H1 (cell line): ENCODE data around the gene CCNG2. TPM values are rescaled to one million over a fixed set of nuclear protein-coding genes. Genes with fewer than 3 reads are reported as not detected.

ENCODE experiments used
- CTCF ChIA-PET: fragments of 300-600 bp; sonication (Branson Sonifier 250); formaldehyde crosslinking; loops from one replicate; lab custom pipeline; 2021; ENCODE audit not compliant: partially characterized antibody; lab: Charles Lee
- POLR2A ChIA-PET: fragments of 300-600 bp; sonication (Branson Sonifier 250); formaldehyde crosslinking; loops from one replicate; lab custom pipeline; 2021; ENCODE audit warnings: inconsistent platforms; ENCODE audit not compliant: partially characterized antibody; lab: Charles Lee
- DNase-seq, 2 experiments: peaks; one replicate each; pipeline versions ENCODE4 v3.0.0 to v3.0.0-alpha.2; 2010 to 2022; ENCODE audit warnings: low spot score in 2 of 2, low read depth in 1 of 2, mixed read lengths in 1 of 2
- FAIRE-seq: peaks from 2 replicates; lab custom pipeline; 2011; peaks lifted over from hg19 to GRCh38; lab: Jason Lieb, UNC
- H2AFZ ChIP-seq: 2 replicates; pipeline ENCODE4 v1.8.1; 2012; ENCODE audit warnings: low read length, inconsistent platforms
- H2AK5ac ChIP-seq: 2 replicates; pipeline ENCODE4 v1.6.1; 2013; ENCODE audit warnings: low read depth, low read length
- H2BK120ac ChIP-seq: replicated peaks from 2 replicates; pipeline ENCODE3; 2013; ENCODE audit warnings: low read depth, low read length, inconsistent platforms
- H2BK12ac ChIP-seq: 2 replicates; pipeline ENCODE4 v1.6.1; 2013; ENCODE audit warnings: low read depth, low read length
- H2BK15ac ChIP-seq: 2 replicates; pipeline ENCODE4 v1.6.1; 2013; ENCODE audit warnings: low read length
- H2BK20ac ChIP-seq: 2 replicates; pipeline ENCODE4 v1.6.1; 2013; ENCODE audit warnings: low read length
- H2BK5ac ChIP-seq: 2 replicates; pipeline ENCODE4 v1.6.1; 2013; ENCODE audit warnings: low read depth, low read length
- H3K14ac ChIP-seq: 2 replicates; pipeline ENCODE4 v1.6.1; 2013; ENCODE audit warnings: inconsistent platforms; ENCODE audit not compliant: insufficient read length
- H3K18ac ChIP-seq: 2 replicates; pipeline ENCODE4 v1.6.1; 2013; ENCODE audit warnings: low read length; ENCODE audit errors: extremely low read depth
- H3K23ac ChIP-seq: 2 replicates; pipeline ENCODE4 v1.6.1; 2013; ENCODE audit warnings: inconsistent platforms; ENCODE audit not compliant: insufficient read length
- H3K23me2 ChIP-seq: 2 replicates; pipeline ENCODE4 v1.6.1; 2013; ENCODE audit warnings: low read depth, low read length
- H3K27ac ChIP-seq: 2 replicates; pipeline ENCODE4 v1.6.1; 2011; ENCODE audit warnings: low read depth, low read length, inconsistent platforms
- H3K27me3 ChIP-seq, 4 experiments: replicated peaks in 1 of 4; 1 replicate in 1 of 4; 2 replicates in 3 of 4; pipeline versions ENCODE4 v1.6.1 to v1.8.1; 2011 to 2013; ENCODE audit warnings: low read length in 3 of 4, mild to moderate bottlenecking in 3 of 4, inconsistent platforms in 2 of 4, mixed read lengths in 2 of 4, moderate library complexity in 1 of 4; ENCODE audit not compliant: control insufficient read depth in 3 of 4, insufficient read depth in 3 of 4; ENCODE audit errors: extremely low read depth in 1 of 4
- H3K36me3 ChIP-seq, 4 experiments: 2 replicates each; pipeline versions ENCODE4 v1.6.1 to v1.8.1; 2011 to 2013; ENCODE audit warnings: mild to moderate bottlenecking in 4 of 4, low read length in 3 of 4, moderate library complexity in 2 of 4, control low read depth in 1 of 4, inconsistent platforms in 1 of 4; ENCODE audit not compliant: insufficient read depth in 4 of 4, control insufficient read depth in 2 of 4
- H3K4ac ChIP-seq: replicated peaks from 2 replicates; pipeline ENCODE3; 2013; ENCODE audit warnings: low read length, low read depth, mixed read lengths, inconsistent platforms; ENCODE audit not compliant: insufficient read length
- H3K4me1 ChIP-seq, 4 experiments: replicated peaks in 1 of 4; 1 replicate in 1 of 4; 2 replicates in 3 of 4; pipeline versions ENCODE4 v1.6.1 to v1.8.1; 2011 to 2013; ENCODE audit warnings: low read length in 3 of 4, inconsistent platforms in 2 of 4, mixed read lengths in 1 of 4; ENCODE audit not compliant: insufficient read depth in 4 of 4, control insufficient read depth in 3 of 4
- H3K4me2 ChIP-seq, 2 experiments: 2 replicates each; pipeline versions ENCODE4 v1.6.1 to v1.8.1; 2011 to 2013; ENCODE audit warnings: low read depth in 2 of 2, low read length in 2 of 2, control low read depth in 1 of 2, inconsistent platforms in 1 of 2, mild to moderate bottlenecking in 1 of 2; ENCODE audit not compliant: insufficient read depth in 1 of 2
- H3K4me3 ChIP-seq, 4 experiments: fragments of 200-600, 300-600 bp in 1 of 4; sonication (generic), shearing (Covaris generic), sonication (Bioruptor Twin) in 1 of 4; 2 replicates each; pipeline versions ENCODE4 v1.5.1 to v1.8.1; 2011 to 2016; ENCODE audit warnings: low read length in 4 of 4, low read depth in 3 of 4, control low read depth in 2 of 4, inconsistent platforms in 2 of 4, mild to moderate bottlenecking in 2 of 4, mixed read lengths in 1 of 4, moderate library complexity in 1 of 4; ENCODE audit not compliant: insufficient read depth in 2 of 4; ENCODE audit errors: extremely low read depth in 1 of 4
- H3K56ac ChIP-seq: replicated peaks from 2 replicates; pipeline ENCODE3; 2013; ENCODE audit warnings: low read depth, mild to moderate bottlenecking, mixed read lengths, low read length, inconsistent platforms; ENCODE audit not compliant: insufficient read length
- H3K79me1 ChIP-seq: 2 replicates; pipeline ENCODE4 v1.6.1; 2013; ENCODE audit warnings: low read depth, low read length, control low read depth
- H3K79me2 ChIP-seq, 2 experiments: 2 replicates each; pipeline versions ENCODE4 v1.6.1 to v1.8.1; 2012 to 2013; ENCODE audit warnings: low read length in 2 of 2, mild to moderate bottlenecking in 2 of 2, inconsistent platforms in 1 of 2; ENCODE audit not compliant: insufficient read depth in 2 of 2, control insufficient read depth in 1 of 2
- H3K9ac ChIP-seq, 4 experiments: replicated peaks in 1 of 4; 1 replicate in 1 of 4; 2 replicates in 3 of 4; pipeline versions ENCODE4 v1.6.1 to v1.8.1; 2011 to 2013; ENCODE audit warnings: low read depth in 3 of 4, low read length in 3 of 4, control low read depth in 2 of 4, mild to moderate bottlenecking in 2 of 4, moderate library complexity in 2 of 4, inconsistent platforms in 1 of 4; ENCODE audit errors: extremely low read depth in 1 of 4
- H3K9me3 ChIP-seq, 2 experiments: 2 replicates each; pipeline versions ENCODE4 v1.6.1 to v1.8.1; 2012 to 2013; ENCODE audit warnings: mild to moderate bottlenecking in 2 of 2, moderate library complexity in 2 of 2, control low read depth in 1 of 2, inconsistent platforms in 1 of 2, low read depth in 1 of 2, low read length in 1 of 2, mixed read lengths in 1 of 2; ENCODE audit not compliant: insufficient read depth in 2 of 2
- H4K20me1 ChIP-seq, 2 experiments: replicated peaks in 1 of 2; 2 replicates each; pipeline versions ENCODE3 to v1.8.1; 2011 to 2013; ENCODE audit warnings: inconsistent platforms in 2 of 2, low read length in 2 of 2, mild to moderate bottlenecking in 1 of 2; ENCODE audit not compliant: insufficient read depth in 2 of 2, control insufficient read depth in 1 of 2
- H4K5ac ChIP-seq: 2 replicates; pipeline ENCODE4 v1.6.1; 2013; ENCODE audit warnings: low read length, low read depth, mixed read lengths, inconsistent platforms; ENCODE audit not compliant: insufficient read length
- H4K8ac ChIP-seq: 2 replicates; pipeline ENCODE4 v1.8.0; 2013; ENCODE audit warnings: mild to moderate bottlenecking, moderate library complexity, low read length, inconsistent platforms; ENCODE audit not compliant: insufficient read depth; ENCODE audit errors: extremely low read depth
- H4K91ac ChIP-seq: replicated peaks from 2 replicates; pipeline ENCODE3; 2013; ENCODE audit warnings: low read length, mixed read lengths, inconsistent platforms; ENCODE audit not compliant: insufficient read length
- ATF3 ChIP-seq: IDR thresholded peaks from 2 replicates; pipeline ENCODE4 v1.6.1; 2011; ENCODE audit warnings: low read depth, mild to moderate bottlenecking, low read length; ENCODE audit not compliant: insufficient read depth
- BCL11A ChIP-seq, 2 experiments: IDR thresholded peaks; one replicate each; pipeline ENCODE4 v1.6.1; 2011; ENCODE audit warnings: low read depth in 2 of 2, low read length in 2 of 2, mild to moderate bottlenecking in 2 of 2
- HDAC2 ChIP-seq, 2 experiments: fragments of 300-600 bp in 1 of 2; sonication (generic) in 1 of 2; IDR thresholded peaks; 2 replicates each; pipeline ENCODE4 v1.6.1; 2011 to 2012; ENCODE audit warnings: low read depth in 2 of 2, low read length in 2 of 2, mild to moderate bottlenecking in 2 of 2, moderate library complexity in 2 of 2, borderline replicate concordance in 1 of 2, inconsistent platforms in 1 of 2
- HDAC6 ChIP-seq: IDR thresholded peaks from one replicate; pipeline ENCODE4 v1.7.1; 2012; ENCODE audit warnings: low read depth, mild to moderate bottlenecking, inconsistent platforms, low read length, moderate library complexity
- JUND ChIP-seq: IDR thresholded peaks from 2 replicates; pipeline ENCODE4 v1.6.1; 2011; ENCODE audit warnings: mild to moderate bottlenecking, improper control_type of control experiment, low read length
- KDM1A ChIP-seq: fragments of 200-600, 300-600 bp; sonication (generic); IDR thresholded peaks from 2 replicates; pipeline ENCODE4 v1.7.1; 2016; ENCODE audit warnings: mild to moderate bottlenecking, low read length, borderline replicate concordance
- MAFK ChIP-seq: IDR thresholded peaks from 2 replicates; pipeline ENCODE4 v1.6.1; 2012; ENCODE audit warnings: low read depth, mild to moderate bottlenecking, improper control_type of control experiment, low read length
- SIRT6 ChIP-seq: IDR thresholded peaks from one replicate; pipeline ENCODE4 v1.7.1; 2012; ENCODE audit warnings: low read length, inconsistent platforms
- SRF ChIP-seq: IDR thresholded peaks from 2 replicates; pipeline ENCODE4 v1.6.1; 2011; ENCODE audit warnings: mild to moderate bottlenecking, low read depth, low read length, moderate library complexity
- SUZ12 ChIP-seq: fragments of 200-600 bp; sonication (generic); IDR thresholded peaks from 2 replicates; pipeline ENCODE4 v1.6.1; 2012; ENCODE audit warnings: mild to moderate bottlenecking, inconsistent platforms, low read length, moderate library complexity, mixed read lengths
- TAF1 ChIP-seq: IDR thresholded peaks from 2 replicates; pipeline ENCODE4 v1.6.1; 2011; ENCODE audit warnings: mild to moderate bottlenecking, low read depth, low read length
- WGBS, 2 experiments: shearing (Covaris generic) in 1 of 2; methylation state at CpG; one replicate each; pipeline versions ENCODE4 v1.1.6 to v1.1.7; 2013 to 2015; ENCODE audit warnings: low lambda C conversion rate in 2 of 2, mixed read lengths in 2 of 2, inconsistent platforms in 1 of 2, low coverage in 1 of 2, missing lambda C conversion rate in 1 of 2; ENCODE audit not compliant: insufficient replicate concordance in 2 of 2, insufficient coverage in 1 of 2, insufficient read length in 1 of 2; ENCODE audit errors: extremely low coverage in 1 of 2, missing lambda C conversion rate in 1 of 2; 5-methylcytosine and 5-hydroxymethylcytosine counted together
- polyA plus RNA-seq, 7 experiments: library from polyadenylated mRNA; depleted of rRNA in 3 of 7; stranded (reverse) in 5 of 7; unstranded in 2 of 7; fragments of >200 nt in 5 of 7; fragments of 200-250 nt in 2 of 7; gene quantifications; 1 replicate in 5 of 7; 2 replicates in 1 of 7; 4 replicates in 1 of 7; pipeline versions ENCODE4 v1.2.1 to v1.2.3, GENCODE V29; 2011 to 2013; ENCODE audit warnings: missing spikeins in 2 of 7, mixed read lengths in 2 of 7
- total RNA-seq: library from RNA; stranded (reverse); fragmentation: NEBNext Ultra II Directional; extraction: Animal tissue kit (Norgen Biotek cat#: 25700); gene quantifications from 2 replicates; pipeline ENCODE4 v1.2.1, GENCODE V29; 2021

CCNG2 gene
- total and polyA plus RNA-seq, 2 of the 8 experiments (the other 6 are each of a cell fraction or from before 2014, with no cell fraction given) = 3.5 to 13.9 TPM

GRCh38 chr4:77189412-77189811 is 32.4 kb downstream of the CCNG2 start:
- Histone ChIP-seq H3K36me3 (no peaks in the 10 kb centered on the region), H3K18ac (no peak overlapping the region), H3K23me2 (no peaks in the 10 kb centered on the region), H2BK120ac (no peak overlapping the region), H2AFZ (no peak overlapping the region), H2BK20ac (no peak overlapping the region), H2BK12ac (no peak overlapping the region), H4K20me1 (no peaks in the 10 kb centered on the region), H3K9me3 (no peaks in the 10 kb centered on the region)
- WGBS, 2 experiments = 79% methylated on average over 1 of the region's 1 CpG; no CpG with 5 or more reads in 1 of the 2 experiments
- DNase-seq (no peak), FAIRE-seq (no peak)
- POLR2A ChIA-PET = interaction anchor here (0.8 to 1.3 kb wide), 3 partner anchors 10 to 33 kb away, joined by 3 to 6 read pairs (median 5); partner anchors contain the start of gene CCNG2
- CTCF ChIA-PET = interaction anchor here (0.6 to 6.0 kb wide), 14 partner anchors 8 to 146 kb away, joined by 3 to 63 read pairs (median 5); no protein-coding TSS in a partner anchor
- TF ChIP-seq HDAC2 (IDR thresholded peaks at IDR 0.05; ENCODE audit: borderline replicate concordance in 1 of 2, low read depth in 2 of 2, low read length in 2 of 2) (no peak), ATF3 (no peak), MAFK (no peak), KDM1A (no peak), BCL11A (IDR thresholded peaks at IDR 0.05; ENCODE audit: low read depth in 2 of 2, low read length in 2 of 2) (no peak), SRF (no peak), HDAC6 (no peak), JUND (no peak), SUZ12 (no peak), SIRT6 (no peak), TAF1 (no peak)
- TF ChIP-seq, all 59 proteins: peak for 0
- Histone ChIP-seq H3K79me2 (no peaks in the 10 kb centered on the region), H3K14ac (no peak overlapping the region), H3K4ac (no peak overlapping the region), H3K27ac (no peak overlapping the region), H3K79me1 (no peaks in the 10 kb centered on the region), H3K4me1 (peaks cover 0 to 4% (median 0%) of the 10 kb centered on the region in 4 experiments; a peak in 1 of 7 replicates), H4K8ac (no peak overlapping the region), H4K5ac (no peak overlapping the region), H3K9ac (no peak overlapping the region), H3K56ac (no peak overlapping the region), H2BK15ac (no peak overlapping the region), H2BK5ac (no peak overlapping the region), H4K91ac (no peak overlapping the region), H3K4me3 (no peak overlapping the region), H2AK5ac (no peak overlapping the region), H3K23ac (no peak overlapping the region), H3K4me2 (no peak overlapping the region), H3K27me3 (peaks cover 0 to 6% (median under 1%) of the 10 kb centered on the region in 4 experiments; a peak in 3 of 7 replicates)
